ENCODE data around the gene ILF2.
"Not testable (repeated sequence)": the region's sequence is repeated elsewhere in the genome, so short reads cannot be mapped to it uniquely, and the experiment has no call there.

Gene ILF2

GRCh38 chr1:153642161-153642560 lies 28.6 kb downstream of the ILF2 start:
- in situ Hi-C loops (cut with HindIII; ENCODE audit: low sequenced_read_pairs): no loop called here
- H3K4me3 ChIP-seq (ENCODE audit: low read depth, low read length): no peak overlapping the region
- no peak for DNase-seq (ENCODE audit: low read depth, low spot score)
- no peak for TF ChIP-seq CTCF (IDR thresholded peaks at IDR 0.05; ENCODE audit: low read depth, low read length)

GRCh38 chr1:153640861-153641260 lies 29.9 kb downstream of the ILF2 start:
- DNase-seq (ENCODE audit: low read depth, low spot score): no peak
- TF ChIP-seq CTCF (IDR thresholded peaks at IDR 0.05; ENCODE audit: low read depth, low read length): no peak
- in situ Hi-C loops (cut with HindIII; ENCODE audit: low sequenced_read_pairs): no loop called here
- H3K4me3 ChIP-seq (ENCODE audit: low read depth, low read length): no peak overlapping the region

GRCh38 chr1:153640213-153640612 lies 30.6 kb downstream of the ILF2 start:
- H3K4me3 ChIP-seq (ENCODE audit: low read depth, low read length); DNase-seq (ENCODE audit: low read depth, low spot score); in situ Hi-C loops (cut with HindIII; ENCODE audit: low sequenced_read_pairs): not testable (repeated sequence)

GRCh38 chr1:153639280-153639679 lies 31.5 kb downstream of the ILF2 start:
- in situ Hi-C loops (cut with HindIII; ENCODE audit: low sequenced_read_pairs): no loop called here
- DNase-seq (ENCODE audit: low read depth, low spot score): no peak
- TF ChIP-seq CTCF (IDR thresholded peaks at IDR 0.05; ENCODE audit: low read depth, low read length): no peak
- H3K4me3 ChIP-seq (ENCODE audit: low read depth, low read length): no peak overlapping the region

GRCh38 chr1:153638261-153638660 lies 32.5 kb downstream of the ILF2 start:
- no peak for DNase-seq (ENCODE audit: low read depth, low spot score)
- in situ Hi-C loops (cut with HindIII; ENCODE audit: low sequenced_read_pairs): no loop called here
- no peak for TF ChIP-seq CTCF (IDR thresholded peaks at IDR 0.05; ENCODE audit: low read depth, low read length)
- H3K4me3 ChIP-seq (ENCODE audit: low read depth, low read length): no peak overlapping the region

GRCh38 chr1:153636312-153636711 lies 34.5 kb downstream of the ILF2 start:
- DNase-seq (ENCODE audit: low read depth, low spot score): no peak
- in situ Hi-C loops (cut with HindIII; ENCODE audit: low sequenced_read_pairs): no loop called here
- H3K4me3 ChIP-seq (ENCODE audit: low read depth, low read length): no peak overlapping the region
- TF ChIP-seq CTCF (IDR thresholded peaks at IDR 0.05; ENCODE audit: low read depth, low read length): no peak

- peak overlapping the region; percentile 98 for H3K4me3 ChIP-seq (ENCODE audit: low read depth, low read length)
- TF ChIP-seq CTCF (IDR thresholded peaks at IDR 0.05; ENCODE audit: low read depth, low read length): no peak
- in situ Hi-C loops (cut with HindIII; ENCODE audit: low sequenced_read_pairs): no loop called here
- no peak for DNase-seq (ENCODE audit: low read depth, low spot score)
Observed at GRCh38 chr1:153635872-153636271, 34.9 kb downstream of the ILF2 start.

Measured in astrocyte of the spinal cord (primary cell).